GM21526 (cell line): Measurements from ENCODE around the gene WDR91.
"Not testable (repeated sequence)": the region's sequence is repeated elsewhere in the genome, so short reads cannot be mapped to it uniquely, and the experiment has no call there.

Experiments
- ATAC-seq: cut with Tn5 transposase; IDR thresholded peaks from one replicate; pipeline ENCODE4 v1.9.1; 2021; ENCODE audit warnings: moderate library complexity; ENCODE audit not compliant: unreplicated experiment, low FRiP score

WDR91 gene

GRCh38 chr7:135234095-135234494, 22.8 kb upstream of the WDR91 start:
- not testable (repeated sequence) for ATAC-seq

GRCh38 chr7:135233570-135233969, 22.2 kb upstream of the WDR91 start, which contains the start of gene STRA8:
STRA8 (plus strand) TSS chr7:135233838; CDS start chr7:135240525, 6,687 bp downstream.
- ATAC-seq = no peak

GRCh38 chr7:135232720-135233119, 21.4 kb upstream of the WDR91 start:
- no peak for ATAC-seq

GRCh38 chr7:135232087-135232486, 20.8 kb upstream of the WDR91 start:
- ATAC-seq = no peak

GRCh38 chr7:135231686-135232085, 20.4 kb upstream of the WDR91 start:
- no peak for ATAC-seq

GRCh38 chr7:135224027-135224426, 12.7 kb upstream of the WDR91 start:
- no peak for ATAC-seq

- no peak for ATAC-seq
These were observed 6.6 kb upstream of the WDR91 start for GRCh38 chr7:135217645-135218509.

GRCh38 chr7:135215698-135216097, 4.4 kb upstream of the WDR91 start:
- ATAC-seq = no peak

- ATAC-seq = no peak
These were observed 3.9 kb upstream of the WDR91 start for GRCh38 chr7:135215180-135215579.

- no peak for ATAC-seq
These were observed 2.5 kb upstream of the WDR91 start for GRCh38 chr7:135213831-135214230.

- not testable (repeated sequence) for ATAC-seq
These were observed 790 bp upstream of the WDR91 start for GRCh38 chr7:135211946-135212685.

- no peak for ATAC-seq
These were observed 493 bp downstream of the WDR91 start for GRCh38 chr7:135210888-135211178.

GRCh38 chr7:135209225-135209834, 2.0 kb downstream of the WDR91 start:
- ATAC-seq = no peak

- no peak for ATAC-seq
These were observed 3.1 kb downstream of the WDR91 start for GRCh38 chr7:135208102-135208793.

GRCh38 chr7:135207406-135208101, 3.8 kb downstream of the WDR91 start:
- peak; percentile 26 for ATAC-seq

- no peak for ATAC-seq
These were observed 4.4 kb downstream of the WDR91 start for GRCh38 chr7:135206941-135207391.

GRCh38 chr7:135205850-135206249, 5.5 kb downstream of the WDR91 start:
- no peak for ATAC-seq

- no peak for ATAC-seq
These were observed 6.5 kb downstream of the WDR91 start for GRCh38 chr7:135204876-135205275.

- ATAC-seq = no peak
These were observed 7.0 kb downstream of the WDR91 start for GRCh38 chr7:135204341-135204749.

- no peak for ATAC-seq
These were observed 10.0 kb downstream of the WDR91 start for GRCh38 chr7:135201350-135201749.
